Activated naive CD8-positive, alpha-beta T cell treated with anti-CD3 and anti-CD28 coated beads, Interleukin-2, amount 10 ng/mL, durations not matched to agents 7 days and 5 days (primary cell): ENCODE results near the gene KASH5. TPM values are rescaled to one million over a fixed set of nuclear protein-coding genes. Genes with fewer than 3 reads are reported as not detected.

Experiments
- ATAC-seq: fragments of 150-1000 bp; cut with Tn5 transposase; one replicate; pipeline ENCODE4 v1.10.0; 2021; ENCODE audit warnings: low read depth, moderate library complexity
- POLR2A ChIA-PET: fragments of 350-600 bp; sonication (Branson Sonifier 250); formaldehyde crosslinking; loops from one replicate; lab custom pipeline; 2021; ENCODE audit warnings: antibody characterized with exemption; lab: Charles Lee
- DNase-seq: peaks from one replicate; pipeline ENCODE4 v3.0.0; 2021
- H3K27ac Mint-ChIP-seq: one replicate; pipeline ENCODE4 v1.8.0; 2022; ENCODE audit warnings: mild to moderate bottlenecking, mixed read lengths
- H3K27me3 Mint-ChIP-seq: one replicate; pipeline ENCODE4 v1.8.0; 2022; ENCODE audit warnings: mild to moderate bottlenecking, moderate library complexity, mixed read lengths
- H3K36me3 Mint-ChIP-seq: one replicate; pipeline ENCODE4 v1.8.0; 2021; ENCODE audit warnings: mild to moderate bottlenecking, mixed read lengths
- H3K4me1 Mint-ChIP-seq: one replicate; pipeline ENCODE4 v1.8.0; 2021; ENCODE audit warnings: mixed read lengths
- H3K4me3 Mint-ChIP-seq: one replicate; pipeline ENCODE4 v1.8.0; 2022; ENCODE audit warnings: mild to moderate bottlenecking, moderate library complexity, mixed read lengths
- H3K9me3 Mint-ChIP-seq: one replicate; pipeline ENCODE4 v1.8.0; 2021; ENCODE audit warnings: mixed read lengths
- total RNA-seq, 2 experiments: library from RNA; stranded (reverse); gene quantifications; one replicate each; pipeline ENCODE4 v1.2.3, GENCODE V29; 2021

KASH5 gene
- total RNA-seq, 2 experiments from 2014 or later: not detected

DNA sequence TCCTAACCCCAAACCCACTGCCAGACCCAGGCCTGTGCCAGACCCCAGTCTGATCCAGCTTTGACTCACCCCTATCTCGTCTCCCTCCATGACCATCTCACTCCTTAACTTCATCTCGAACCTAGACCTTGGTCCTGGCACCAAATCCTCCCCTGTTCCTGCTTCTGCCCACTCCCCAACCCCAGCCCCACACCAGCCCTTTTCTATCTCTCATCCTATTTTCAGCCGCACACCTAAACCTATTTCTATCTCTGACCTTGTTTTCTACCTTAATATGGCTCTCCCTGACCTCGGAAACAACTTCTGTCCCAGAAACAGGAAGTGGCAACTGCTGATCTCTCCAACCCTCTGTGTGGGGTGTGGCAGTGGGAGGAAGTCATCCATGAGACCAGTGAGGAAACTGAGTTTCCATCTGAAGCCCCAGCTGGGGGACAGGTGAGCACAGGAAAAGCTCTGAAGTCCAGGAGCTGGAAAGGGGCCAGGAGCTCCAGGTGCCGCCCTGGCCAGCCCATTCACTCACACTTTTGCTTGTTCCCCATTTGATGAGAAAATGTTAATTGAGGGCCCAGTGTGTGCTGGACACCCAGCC is 21.5 kb downstream of the KASH5 start:
- Mint-ChIP-seq H3K27ac (peak overlapping the region; percentile 88), H3K4me3 (peak overlapping the region; percentile 77), H3K4me1 (peaks cover 43% of the 10 kb centered on the region)

DNA sequence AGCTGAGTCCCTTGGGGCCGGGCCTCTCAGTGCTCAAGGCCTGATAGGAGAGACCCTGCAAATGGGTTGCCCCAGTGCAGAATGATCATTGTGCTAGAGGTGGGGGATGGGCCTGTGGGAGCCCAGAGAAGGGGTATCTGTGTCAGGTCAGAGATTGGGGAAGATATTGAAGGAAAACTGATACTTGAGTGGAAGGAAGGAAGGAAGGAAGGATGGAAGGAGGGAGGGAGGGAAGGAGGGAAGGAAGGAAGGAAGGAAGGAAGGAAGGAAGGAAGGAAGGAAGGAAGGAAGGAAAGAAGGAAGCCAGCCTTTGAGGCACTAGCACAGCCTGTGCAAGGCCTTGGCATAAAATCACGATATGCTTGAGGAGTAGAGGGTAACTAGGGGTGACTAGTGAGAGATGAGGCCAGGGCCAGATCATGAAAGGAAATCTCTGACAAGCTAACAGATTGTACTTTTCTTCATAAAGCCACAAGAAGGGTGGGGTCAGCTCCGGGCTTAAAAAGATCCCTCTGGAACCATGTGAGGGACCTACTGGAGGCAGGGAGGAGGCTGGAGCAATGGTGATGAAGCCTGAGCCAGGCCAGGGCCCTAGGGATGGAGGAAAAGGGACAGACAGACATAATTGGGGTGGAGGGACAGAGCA is 23.8 kb downstream of the KASH5 start:
- POLR2A ChIA-PET: interaction anchor here (1.7 to 3.2 kb wide), 2 partner anchors 12 to 15 kb away, joined by 6 to 16 read pairs; partner anchors contain the start of genes GFY and PTH2
- peaks cover 42% of the 10 kb centered on the region for H3K4me1 Mint-ChIP-seq
- no peaks in the 10 kb centered on the region for H3K9me3 Mint-ChIP-seq
- H3K27me3 Mint-ChIP-seq: peaks cover 7% of the 10 kb centered on the region
- peak overlapping the region; percentile 59 for H3K27ac Mint-ChIP-seq
- no peak overlapping the region for H3K4me3 Mint-ChIP-seq
- ATAC-seq (no peak), DNase-seq (no peak)
- H3K36me3 Mint-ChIP-seq: no peaks in the 10 kb centered on the region

More for the DNA sequence above, 21.5 kb downstream of the KASH5 start:
- no peaks in the 10 kb centered on the region for H3K9me3 Mint-ChIP-seq
- ATAC-seq (peak; percentile 73), DNase-seq (no peak)
- POLR2A ChIA-PET: interaction anchor here (0.6 to 3.2 kb wide), 5 partner anchors 17 to 76 kb away, joined by 3 to 16 read pairs (median 3); partner anchors contain the start of genes ALDH16A1 and GFY
- no peaks in the 10 kb centered on the region for H3K36me3 Mint-ChIP-seq
- peaks cover 4% of the 10 kb centered on the region for H3K27me3 Mint-ChIP-seq

DNA sequence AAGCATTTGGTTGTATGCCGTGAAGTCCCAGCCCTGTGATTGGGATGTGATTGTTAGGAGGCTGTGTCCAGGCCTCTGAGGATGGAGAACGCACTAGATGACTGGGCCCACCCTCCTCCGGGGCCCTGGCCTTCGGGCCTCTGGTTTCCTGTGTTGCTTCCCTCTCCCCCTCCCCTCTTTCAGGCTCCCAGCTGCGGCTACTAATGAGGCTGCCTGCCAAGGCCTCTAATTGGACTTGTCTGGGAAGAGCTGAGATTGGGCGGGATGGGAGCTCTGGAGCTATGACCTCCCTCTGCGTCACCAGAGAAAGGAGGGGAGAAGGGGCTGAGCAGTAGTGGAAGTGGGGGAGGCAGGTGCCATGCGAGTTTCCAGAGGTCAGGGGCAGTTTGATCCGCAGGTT is 25.3 kb downstream of the KASH5 start:
- DNase-seq (no peak), ATAC-seq (no peak)
- H3K27me3 Mint-ChIP-seq: peaks cover 11% of the 10 kb centered on the region
- no peak overlapping the region for H3K4me3 Mint-ChIP-seq
- POLR2A ChIA-PET: interaction anchor here (1.4 kb wide), 1 partner anchor 9 kb away, joined by 4 read pairs; the partner anchor contains the start of gene PTH2
- no peaks in the 10 kb centered on the region for H3K36me3 Mint-ChIP-seq
- no peak overlapping the region for H3K27ac Mint-ChIP-seq
- no peaks in the 10 kb centered on the region for H3K9me3 Mint-ChIP-seq
- peaks cover 33% of the 10 kb centered on the region for H3K4me1 Mint-ChIP-seq

DNA sequence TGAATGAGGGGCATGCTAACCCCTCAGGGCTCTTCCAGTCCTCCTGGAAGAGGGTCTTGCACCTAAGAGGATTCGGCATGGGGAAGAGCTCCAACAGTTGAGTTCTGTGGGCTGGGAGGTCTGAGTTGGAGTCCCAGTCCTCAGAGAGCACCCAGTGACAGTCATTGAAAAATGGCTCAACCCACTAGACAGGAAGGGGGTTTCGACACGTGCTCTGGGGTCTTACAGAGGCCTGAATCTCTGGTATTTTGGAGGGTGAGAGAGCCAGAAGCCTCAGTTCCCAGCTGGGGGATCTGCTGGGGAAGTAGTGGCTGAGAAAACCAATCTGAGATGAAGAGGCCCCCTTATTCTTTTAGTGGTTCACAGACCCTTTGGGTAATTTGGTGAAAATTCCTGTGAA is 26.2 kb downstream of the KASH5 start:
- ATAC-seq (no peak), DNase-seq (no peak)
- Mint-ChIP-seq H3K4me1 (peaks cover 25% of the 10 kb centered on the region), H3K27me3 (peaks cover 20% of the 10 kb centered on the region), H3K4me3 (no peak overlapping the region), H3K9me3 (no peaks in the 10 kb centered on the region), H3K36me3 (no peaks in the 10 kb centered on the region), H3K27ac (no peak overlapping the region)
- POLR2A ChIA-PET: no interaction called here

DNA sequence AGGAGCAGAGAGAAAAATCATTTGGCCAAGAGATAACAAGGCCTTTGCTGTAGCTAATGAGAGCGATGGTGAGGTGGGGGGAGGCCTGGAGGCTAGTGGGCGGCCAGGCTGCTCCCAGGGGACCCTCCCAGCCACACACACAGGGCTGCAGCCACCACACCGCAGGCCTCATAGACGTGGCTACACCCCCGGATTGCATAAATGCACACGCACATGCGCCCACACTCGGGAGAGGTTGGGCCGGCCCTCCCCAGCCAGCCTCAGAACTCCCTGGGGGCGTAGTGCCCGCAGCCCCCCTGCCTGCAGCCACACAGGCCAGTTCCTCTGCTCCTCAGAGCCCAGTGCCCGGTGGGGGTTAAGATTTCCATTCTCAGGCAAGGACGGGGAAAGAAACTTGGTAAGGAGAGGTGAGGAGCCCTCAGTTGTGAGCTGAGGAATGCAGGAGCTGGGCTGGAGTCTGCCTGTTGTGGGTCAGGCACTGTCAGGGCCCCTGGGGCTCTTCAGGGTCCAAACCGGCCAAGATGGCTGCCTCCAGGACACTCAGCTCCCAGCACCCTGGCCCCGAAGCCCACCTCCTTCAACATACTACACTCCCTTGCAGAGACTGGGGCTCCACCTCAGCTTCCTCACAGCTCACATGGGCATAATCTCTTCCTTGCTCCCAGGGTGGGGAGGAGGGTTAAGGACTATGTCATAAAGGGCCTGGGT is 27.2 kb downstream of the KASH5 start:
- Mint-ChIP-seq H3K36me3 (no peaks in the 10 kb centered on the region), H3K4me3 (no peak overlapping the region), H3K9me3 (no peaks in the 10 kb centered on the region), H3K27me3 (peaks cover 30% of the 10 kb centered on the region), H3K27ac (no peak overlapping the region), H3K4me1 (peaks cover 15% of the 10 kb centered on the region)
- POLR2A ChIA-PET: no interaction called here
- DNase-seq: no peak
- ATAC-seq: no peak

DNA sequence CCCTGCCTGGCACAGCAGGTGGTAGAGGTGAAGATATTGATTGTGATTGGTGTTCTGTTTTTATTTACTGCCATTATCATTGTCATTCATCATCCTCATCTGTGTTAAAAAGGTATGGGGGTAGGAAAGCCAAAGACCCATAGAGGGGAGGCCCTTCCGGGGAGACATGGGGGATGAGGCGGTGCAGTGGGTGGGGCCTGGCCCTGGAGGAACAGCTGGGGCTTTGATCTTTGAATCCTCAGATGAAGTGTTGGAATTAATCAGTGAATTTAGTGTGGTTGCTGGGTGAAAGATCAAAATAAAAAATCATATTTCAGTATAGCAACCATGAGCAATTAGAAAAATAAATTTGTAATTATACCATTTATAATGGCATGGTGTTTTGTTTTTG is 27.8 kb downstream of the KASH5 start:
- peak overlapping the region; percentile 57 for H3K27ac Mint-ChIP-seq
- ATAC-seq (no peak), DNase-seq (no peak)
- no peaks in the 10 kb centered on the region for H3K36me3 Mint-ChIP-seq
- H3K4me1 Mint-ChIP-seq: peaks cover 14% of the 10 kb centered on the region
- POLR2A ChIA-PET: interaction anchor here (1.3 kb wide), 1 partner anchor 55 kb away, joined by 3 read pairs; no protein-coding TSS in a partner anchor
- H3K9me3 Mint-ChIP-seq: no peaks in the 10 kb centered on the region
- H3K27me3 Mint-ChIP-seq: peaks cover 35% of the 10 kb centered on the region
- no peak overlapping the region for H3K4me3 Mint-ChIP-seq

DNA sequence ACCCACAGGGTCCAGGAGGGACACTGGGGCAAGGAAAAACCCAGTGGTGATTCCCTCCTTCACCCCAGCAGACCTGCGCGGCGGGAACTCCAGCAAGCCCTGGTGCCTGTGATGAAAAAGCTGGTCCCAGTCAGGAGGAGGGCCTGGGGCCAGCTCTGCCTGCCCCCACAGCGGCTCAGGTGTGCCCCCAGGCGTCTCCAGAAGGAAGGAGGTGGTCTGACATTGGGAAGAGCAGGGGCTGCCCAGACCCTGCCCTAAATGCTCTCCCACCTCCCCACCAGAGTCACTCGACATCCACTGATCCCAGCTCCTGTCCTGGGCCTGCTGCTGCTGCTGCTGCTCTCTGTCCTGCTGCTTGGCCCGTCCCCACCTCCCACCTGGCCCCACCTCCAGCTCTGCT is 29.0 kb downstream of the KASH5 start:
- DNase-seq: no peak
- POLR2A ChIA-PET: interaction anchor here (1.2 to 1.3 kb wide), 2 partner anchors 17 to 54 kb away, joined by 3 to 4 read pairs; no protein-coding TSS in a partner anchor
- no peak overlapping the region for H3K4me3 Mint-ChIP-seq
- H3K4me1 Mint-ChIP-seq: peaks cover 15% of the 10 kb centered on the region
- H3K27me3 Mint-ChIP-seq: peaks cover 47% of the 10 kb centered on the region
- no peaks in the 10 kb centered on the region for H3K36me3 Mint-ChIP-seq
- H3K9me3 Mint-ChIP-seq: no peaks in the 10 kb centered on the region
- ATAC-seq: no peak
- H3K27ac Mint-ChIP-seq: no peak overlapping the region

DNA sequence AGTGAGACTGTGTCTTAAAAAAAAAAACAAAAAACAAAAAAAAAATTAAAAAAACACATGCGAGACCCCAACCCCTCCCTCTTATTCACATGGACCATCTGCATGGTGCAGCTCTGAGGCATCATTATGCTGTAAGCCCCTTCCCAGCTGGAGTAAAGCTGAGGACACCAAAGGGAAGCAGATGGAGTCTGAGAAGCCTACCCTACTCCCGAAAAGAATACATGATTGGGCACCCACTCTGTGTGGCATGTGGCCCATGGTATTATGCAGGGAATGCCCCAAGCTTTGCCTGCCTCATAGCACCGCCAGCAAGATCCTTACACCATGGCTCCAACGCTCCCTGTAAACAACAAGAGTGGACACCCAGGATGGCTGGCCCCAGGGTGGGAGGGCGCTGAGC is 30.5 kb downstream of the KASH5 start:
- no peaks in the 10 kb centered on the region for H3K9me3 Mint-ChIP-seq
- no peaks in the 10 kb centered on the region for H3K36me3 Mint-ChIP-seq
- H3K4me1 Mint-ChIP-seq: peaks cover 19% of the 10 kb centered on the region
- no peak for ATAC-seq
- DNase-seq: no peak
- H3K4me3 Mint-ChIP-seq: no peak overlapping the region
- POLR2A ChIA-PET: no interaction called here
- peaks cover 56% of the 10 kb centered on the region for H3K27me3 Mint-ChIP-seq
- H3K27ac Mint-ChIP-seq: no peak overlapping the region

DNA sequence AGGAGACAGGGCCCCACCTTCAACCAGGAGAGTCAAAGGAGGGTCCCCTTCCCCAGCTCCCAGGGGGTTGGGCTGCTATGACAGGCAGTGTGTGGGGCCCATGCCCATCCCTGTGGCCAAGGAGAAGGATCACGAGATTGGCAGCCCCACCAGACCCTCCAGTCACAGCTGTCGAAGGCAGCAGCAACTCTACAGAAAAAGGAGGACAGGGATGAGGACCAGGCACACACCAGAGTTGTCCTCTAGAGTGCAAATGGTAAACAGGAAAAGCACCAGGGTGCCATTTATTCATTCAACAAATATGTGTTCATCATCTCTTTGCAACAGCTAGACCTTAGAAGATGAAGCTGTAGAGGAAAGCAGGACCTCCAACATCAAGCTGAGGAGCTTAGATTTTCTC is 31.1 kb downstream of the KASH5 start:
- H3K27me3 Mint-ChIP-seq: peaks cover 62% of the 10 kb centered on the region
- no peaks in the 10 kb centered on the region for H3K36me3 Mint-ChIP-seq
- no peak for ATAC-seq
- H3K27ac Mint-ChIP-seq: no peak overlapping the region
- no peaks in the 10 kb centered on the region for H3K9me3 Mint-ChIP-seq
- no peak overlapping the region for H3K4me3 Mint-ChIP-seq
- POLR2A ChIA-PET: no interaction called here
- peaks cover 26% of the 10 kb centered on the region for H3K4me1 Mint-ChIP-seq
- no peak for DNase-seq

DNA sequence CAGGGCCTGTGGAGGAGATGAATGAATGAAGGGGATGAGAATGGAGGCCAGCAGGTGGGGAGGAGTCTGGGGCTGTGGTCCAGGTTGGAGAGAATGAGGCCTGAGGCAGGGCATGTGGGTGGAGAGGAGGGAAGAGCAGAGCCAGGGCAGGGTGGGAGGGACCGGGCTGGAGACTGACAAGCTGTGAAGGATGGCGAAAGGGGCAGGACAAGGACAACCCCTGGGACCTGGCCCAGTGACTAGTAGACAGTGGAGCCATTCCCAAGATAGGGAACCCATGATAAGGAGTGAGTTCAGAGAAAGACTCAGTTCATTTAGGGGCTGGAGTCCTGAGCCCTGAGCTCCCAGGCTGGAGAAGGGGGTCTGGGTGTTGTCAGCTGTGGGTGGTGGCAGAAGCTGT is 32.2 kb downstream of the KASH5 start:
- H3K4me3 Mint-ChIP-seq: no peak overlapping the region
- peaks cover 73% of the 10 kb centered on the region for H3K27me3 Mint-ChIP-seq
- no peak overlapping the region for H3K27ac Mint-ChIP-seq
- no peaks in the 10 kb centered on the region for H3K36me3 Mint-ChIP-seq
- H3K4me1 Mint-ChIP-seq: peaks cover 32% of the 10 kb centered on the region
- DNase-seq (no peak), ATAC-seq (no peak)
- POLR2A ChIA-PET: interaction anchor here (0.7 kb wide), 1 partner anchor 14 kb away, joined by 3 read pairs; no protein-coding TSS in a partner anchor
- H3K9me3 Mint-ChIP-seq: no peaks in the 10 kb centered on the region

DNA sequence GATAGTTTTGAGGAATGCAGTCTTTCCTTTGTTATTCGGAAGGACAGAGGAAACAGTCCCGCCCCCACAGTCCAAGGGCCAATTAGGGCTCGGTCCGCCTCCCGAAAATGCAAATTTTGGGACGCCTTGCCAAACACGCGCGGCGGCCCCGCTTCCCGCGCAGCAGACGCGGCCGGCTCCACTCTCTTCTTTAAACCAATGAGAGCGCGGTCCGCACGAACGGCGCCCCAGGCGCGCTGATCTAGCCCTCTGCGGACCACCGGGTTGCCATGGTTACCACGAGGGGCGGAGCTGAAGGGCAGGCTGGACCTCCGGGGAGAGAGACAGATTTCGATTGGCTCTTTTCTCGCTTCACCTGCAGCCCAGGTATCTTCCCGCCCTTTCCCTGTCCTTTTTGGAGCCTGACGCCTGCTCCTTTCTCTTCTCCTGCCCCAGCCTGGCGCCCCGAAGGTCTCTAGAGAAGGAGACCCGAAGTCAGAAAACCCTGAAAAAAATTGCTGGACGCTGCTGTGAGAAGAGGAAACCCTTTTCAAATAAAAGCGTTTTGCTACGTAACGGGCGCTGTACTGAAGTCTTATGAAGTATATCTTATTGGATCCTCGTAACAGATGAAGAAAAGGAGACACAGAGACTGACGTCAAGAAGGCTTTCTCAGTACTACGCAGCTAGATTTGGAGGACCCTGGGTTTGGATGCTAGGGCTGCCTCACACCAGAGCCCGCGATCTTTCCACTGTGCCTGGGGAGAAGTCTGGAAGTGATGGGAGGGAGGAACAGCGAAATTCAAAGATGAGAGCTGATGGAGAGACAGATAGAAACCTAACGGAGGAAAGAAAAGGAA is 33.2 kb downstream of the KASH5 start:
- H3K27me3 Mint-ChIP-seq: peaks cover 80% of the 10 kb centered on the region
- H3K27ac Mint-ChIP-seq: no peak overlapping the region
- no peak for DNase-seq
- no peak for ATAC-seq
- H3K36me3 Mint-ChIP-seq: no peaks in the 10 kb centered on the region
- POLR2A ChIA-PET: interaction anchor here (0.6 kb wide), 2 partner anchors 11 to 75 kb away, joined by 3 to 4 read pairs; partner anchors contain the start of gene RPS11
- no peaks in the 10 kb centered on the region for H3K9me3 Mint-ChIP-seq
- H3K4me3 Mint-ChIP-seq: peak overlapping the region; percentile 59
- H3K4me1 Mint-ChIP-seq: peaks cover 34% of the 10 kb centered on the region

DNA sequence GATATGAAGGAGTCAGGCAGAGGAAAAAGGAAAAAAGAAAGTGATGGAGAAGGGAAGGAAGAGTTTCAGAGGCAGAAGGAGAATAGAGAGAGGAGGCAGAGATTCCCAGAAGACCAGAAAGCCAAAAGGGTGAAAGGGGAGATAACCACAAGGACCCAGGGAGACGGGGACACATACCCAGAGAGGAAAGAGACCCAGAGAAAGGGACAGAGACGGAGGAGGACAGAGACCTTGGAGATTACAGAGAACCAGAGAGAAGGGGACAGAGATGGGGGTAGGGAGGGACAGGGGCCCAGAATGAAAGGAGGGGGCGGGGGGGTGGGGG is 33.8 kb downstream of the KASH5 start:
- Mint-ChIP-seq H3K36me3 (no peaks in the 10 kb centered on the region), H3K9me3 (no peaks in the 10 kb centered on the region), H3K27me3 (peaks cover 86% of the 10 kb centered on the region)

More for the DNA sequence above, 33.8 kb downstream of the KASH5 start:
- ATAC-seq (no peak), DNase-seq (no peak)
- Mint-ChIP-seq H3K4me1 (peaks cover 40% of the 10 kb centered on the region), H3K27ac (no peak overlapping the region), H3K4me3 (peak overlapping the region; percentile 59)
- POLR2A ChIA-PET: interaction anchor here (1.5 kb wide), 1 partner anchor 9 kb away, joined by 4 read pairs; no protein-coding TSS in a partner anchor
